NCI-H748 treated with DMSO at 0.1 percent for 48 hours (cell line): ENCODE measurements around the gene PTPRM.

Experiments
- DNase-seq: peaks from one replicate; lab custom pipeline; 2025; lab: John Stamatoyannopoulos, UW

Gene PTPRM

GRCh38 chr18:8328126-8328525 is 761.0 kb downstream of the PTPRM start:
- no peak for DNase-seq

- DNase-seq = no peak
Measured at GRCh38 chr18:8329186-8329771, 762.2 kb downstream of the PTPRM start.

GRCh38 chr18:8330575-8330974 is 763.5 kb downstream of the PTPRM start:
- DNase-seq = no peak

- no peak for DNase-seq
Measured at GRCh38 chr18:8332286-8332685, 765.2 kb downstream of the PTPRM start.

- no peak for DNase-seq
Measured at GRCh38 chr18:8333961-8334360, 766.8 kb downstream of the PTPRM start.

- no peak for DNase-seq
Measured at GRCh38 chr18:8337211-8337610, 770.1 kb downstream of the PTPRM start.

GRCh38 chr18:8339210-8339609 is 772.1 kb downstream of the PTPRM start:
- no peak for DNase-seq

GRCh38 chr18:8339952-8340351 is 772.8 kb downstream of the PTPRM start:
- no peak for DNase-seq

GRCh38 chr18:8341481-8342230 is 774.5 kb downstream of the PTPRM start:
- DNase-seq = no peak

GRCh38 chr18:8348051-8348720 is 781.1 kb downstream of the PTPRM start:
- DNase-seq = peak; percentile 88

- DNase-seq = no peak
Measured at GRCh38 chr18:8349608-8350323, 782.6 kb downstream of the PTPRM start.

GRCh38 chr18:8350628-8351027 is 783.5 kb downstream of the PTPRM start:
- DNase-seq = no peak

GRCh38 chr18:8351161-8351560 is 784.0 kb downstream of the PTPRM start:
- DNase-seq = no peak

- no peak for DNase-seq
Measured at GRCh38 chr18:8354304-8354703, 787.2 kb downstream of the PTPRM start.

- no peak for DNase-seq
Measured at GRCh38 chr18:8356001-8356400, 788.9 kb downstream of the PTPRM start.

GRCh38 chr18:8357320-8357719 is 790.2 kb downstream of the PTPRM start:
- DNase-seq = no peak

GRCh38 chr18:8358033-8358765 is 791.1 kb downstream of the PTPRM start:
- no peak for DNase-seq

- peak; percentile 63 for DNase-seq
Measured at GRCh38 chr18:8359076-8359475, 792.0 kb downstream of the PTPRM start.

GRCh38 chr18:8359481-8359880 is 792.4 kb downstream of the PTPRM start:
- DNase-seq = no peak

GRCh38 chr18:8361941-8362471 is 794.9 kb downstream of the PTPRM start:
- no peak for DNase-seq

- DNase-seq = no peak
Measured at GRCh38 chr18:8362863-8363262, 795.7 kb downstream of the PTPRM start.

- DNase-seq = no peak
Measured at GRCh38 chr18:8364385-8364784, 797.3 kb downstream of the PTPRM start.
